Thoracic aorta (tissue), 2 donors: Measurements from ENCODE around the gene ANO1. TPM values are rescaled to one million over a fixed set of nuclear protein-coding genes. Genes with fewer than 3 reads are reported as not detected.
"Not testable (repeated sequence)": the region's sequence is repeated elsewhere in the genome, so short reads cannot be mapped to it uniquely, and the experiment has no call there.

Experiments used
- ATAC-seq: fragments of 150-250 bp; one replicate; pipeline ENCODE4 v1.8.0; 2017; ENCODE audit warnings: low read depth; ENCODE audit not compliant: insufficient number of reproducible peaks, low FRiP score
- DNase-seq: peaks from one replicate; pipeline ENCODE4 v3.0.0-alpha.2; 2020; ENCODE audit warnings: low spot score
- H3K27ac ChIP-seq, 2 donors: fragments of 200-600 bp; sonication (generic); 1 replicate in 1 of 2; 2 replicates in 1 of 2; pipeline ENCODE4 v1.5.1; 2016; ENCODE audit warnings: mild to moderate bottlenecking in 2 of 2, moderate library complexity in 2 of 2
- H3K27me3 ChIP-seq: fragments of 200-600 bp; sonication (generic); replicated peaks from 2 replicates; pipeline ENCODE4 v1.6.0; 2016; ENCODE audit warnings: mild to moderate bottlenecking; ENCODE audit not compliant: insufficient read depth
- H3K36me3 ChIP-seq: fragments of 200-600 bp; sonication (generic); one replicate; pipeline ENCODE4 v1.5.1; 2016
- H3K4me1 ChIP-seq, 2 donors: fragments of 200-600 bp; sonication (generic); 1 replicate in 1 of 2; 2 replicates in 1 of 2; pipeline versions ENCODE4 v1.5.1 to v1.6.0; 2016; ENCODE audit warnings: low read depth in 2 of 2, mild to moderate bottlenecking in 1 of 2; ENCODE audit not compliant: control insufficient read depth in 1 of 2
- H3K4me3 ChIP-seq: fragments of 200-600 bp; sonication (generic); 2 replicates; pipeline ENCODE4 v1.5.1; 2016; ENCODE audit warnings: mild to moderate bottlenecking
- H3K9me3 ChIP-seq: fragments of 200-600 bp; sonication (generic); 2 replicates; pipeline ENCODE4 v1.5.1; 2016
- CTCF ChIP-seq: fragments of 200-600 bp; sonication (generic); IDR thresholded peaks from one replicate; pipeline ENCODE4 v1.5.1; 2019; ENCODE audit warnings: antibody characterized with exemption
- total RNA-seq, 2 donors: library from RNA; depleted of rRNA; stranded (reverse); fragments of >200 nt; gene quantifications; one replicate each; pipeline versions ENCODE4 v1.1.0 to v1.2.3, GENCODE V29; 2016

ANO1 gene
- total RNA-seq, 2 donors from 2014 or later: 122 to 161 TPM

GRCh38 chr11:70194792-70195791 lies 117.0 kb downstream of the ANO1 start:
- DNase-seq (no peak), ATAC-seq (no peak)
- Histone ChIP-seq H3K27me3 (no peaks in the 10 kb centered on the region), H3K4me1 (peaks cover 0 to 16% of the 10 kb centered on the region in 2 donors), H3K36me3 (no peaks in the 10 kb centered on the region), H3K4me3 (no peak overlapping the region), H3K27ac (no peak overlapping the region), H3K9me3 (no peaks in the 10 kb centered on the region)
- no peak for TF ChIP-seq CTCF

- Histone ChIP-seq H3K4me1 (peaks cover 14 to 20% of the 10 kb centered on the region in 2 donors), H3K27me3 (no peaks in the 10 kb centered on the region), H3K9me3 (no peaks in the 10 kb centered on the region), H3K36me3 (no peaks in the 10 kb centered on the region), H3K4me3 (no peak overlapping the region), H3K27ac (no peak overlapping the region)
- DNase-seq (no peak), ATAC-seq (no peak)
- TF ChIP-seq CTCF: no peak
These were observed 122.2 kb downstream of the ANO1 start for GRCh38 chr11:70200212-70200844.

GRCh38 chr11:70201047-70201446 lies 122.9 kb downstream of the ANO1 start:
- H3K4me3 ChIP-seq, H3K27me3 ChIP-seq, H3K36me3 ChIP-seq, H3K27ac ChIP-seq, H3K9me3 ChIP-seq, DNase-seq, ATAC-seq: not testable (repeated sequence)
- H3K4me1 ChIP-seq: peaks cover 14 to 24% of the 10 kb centered on the region in 2 donors

- Histone ChIP-seq H3K27me3 (no peaks in the 10 kb centered on the region), H3K36me3 (peaks cover 11% of the 10 kb centered on the region), H3K4me3 (peak overlapping the region; percentile 87), H3K9me3 (no peaks in the 10 kb centered on the region), H3K27ac (peak overlapping the region in 1 of 2 donors; percentile 85), H3K4me1 (peaks cover 14 to 24% of the 10 kb centered on the region in 2 donors)
- TF ChIP-seq CTCF: no peak
- no peak for ATAC-seq
- DNase-seq: no peak
These were observed 124.1 kb downstream of the ANO1 start for GRCh38 chr11:70201882-70202861.

- peak within 1 kb of the TSS; percentile 87 for H3K4me3 ChIP-seq
- no peaks in the 10 kb centered on the region for H3K27me3 ChIP-seq
- peak; percentile 36 for ATAC-seq
- peak within 1 kb of the TSS; percentile 83 to 85 for H3K27ac ChIP-seq
- H3K9me3 ChIP-seq: no peaks in the 10 kb centered on the region
- peaks cover 11% of the 10 kb centered on the region for H3K36me3 ChIP-seq
- DNase-seq: peak; percentile 48
- TF ChIP-seq CTCF: no peak
- peaks cover 14 to 24% of the 10 kb centered on the region in 2 donors for H3K4me1 ChIP-seq
These were observed 125.0 kb downstream of the ANO1 start, which contains the start of gene FADD for GRCh38 chr11:70202920-70203750. Gene FADD, plus strand, starts transcription at chr11:70203296. Its CDS starts 164 bp downstream, at chr11:70203460.
